Measurements from ENCODE around the gene ZBTB20.
"Not testable (repeated sequence)": the region's sequence is repeated elsewhere in the genome, so short reads cannot be mapped to it uniquely, and the experiment has no call there.

Gene ZBTB20

GRCh38 chr3:115146418-115147328 is at the start of gene ZBTB20:
TSS of gene ZBTB20 (minus strand) at chr3:115147288.
- DNase-seq (ENCODE audit: low read depth): peak; percentile 41
- TF ChIP-seq CTCF (IDR thresholded peaks at IDR 0.05; ENCODE audit: low read depth, low read length, missing control alignments): no peak
- H3K4me3 ChIP-seq (ENCODE audit: low read depth, low read length): peak within 1 kb of the TSS; percentile 81

GRCh38 chr3:115194476-115194875 is 47.4 kb upstream of the ZBTB20 start:
- H3K4me3 ChIP-seq (ENCODE audit: low read depth, low read length): no peak overlapping the region
- no peak for TF ChIP-seq CTCF (IDR thresholded peaks at IDR 0.05; ENCODE audit: low read depth, low read length, missing control alignments)
- DNase-seq (ENCODE audit: low read depth): no peak

- DNase-seq (ENCODE audit: low read depth): no peak
- TF ChIP-seq CTCF (IDR thresholded peaks at IDR 0.05; ENCODE audit: low read depth, low read length, missing control alignments): no peak
- no peak overlapping the region for H3K4me3 ChIP-seq (ENCODE audit: low read depth, low read length)
Observed at GRCh38 chr3:115190747-115191146, 43.7 kb upstream of the ZBTB20 start.

GRCh38 chr3:115187149-115187757 is 40.2 kb upstream of the ZBTB20 start:
- DNase-seq (ENCODE audit: low read depth): peak; percentile 77
- H3K4me3 ChIP-seq (ENCODE audit: low read depth, low read length): no peak overlapping the region
- TF ChIP-seq CTCF (IDR thresholded peaks at IDR 0.05; ENCODE audit: low read depth, low read length, missing control alignments): no peak

GRCh38 chr3:115186351-115187148 is 39.5 kb upstream of the ZBTB20 start:
- no peak overlapping the region for H3K4me3 ChIP-seq (ENCODE audit: low read depth, low read length)
- no peak for TF ChIP-seq CTCF (IDR thresholded peaks at IDR 0.05; ENCODE audit: low read depth, low read length, missing control alignments)
- peak; percentile 15 for DNase-seq (ENCODE audit: low read depth)

GRCh38 chr3:115184859-115185572 is 37.9 kb upstream of the ZBTB20 start:
- H3K4me3 ChIP-seq (ENCODE audit: low read depth, low read length); DNase-seq (ENCODE audit: low read depth): not testable (repeated sequence)

GRCh38 chr3:115178930-115179329 is 31.8 kb upstream of the ZBTB20 start:
- not testable (repeated sequence) for H3K4me3 ChIP-seq (ENCODE audit: low read depth, low read length); DNase-seq (ENCODE audit: low read depth)

Measured in GM12864 (cell line).